Inflammatory macrophage treated with lipopolysaccharide for 1 hour (primary cell): ENCODE results near the gene TRIM66.

Source experiments
- DNase-seq, 2 donors: peaks; one replicate each; pipeline ENCODE4 v3.0.0-alpha.2; 2020 to 2022

The TRIM66 gene

DNA sequence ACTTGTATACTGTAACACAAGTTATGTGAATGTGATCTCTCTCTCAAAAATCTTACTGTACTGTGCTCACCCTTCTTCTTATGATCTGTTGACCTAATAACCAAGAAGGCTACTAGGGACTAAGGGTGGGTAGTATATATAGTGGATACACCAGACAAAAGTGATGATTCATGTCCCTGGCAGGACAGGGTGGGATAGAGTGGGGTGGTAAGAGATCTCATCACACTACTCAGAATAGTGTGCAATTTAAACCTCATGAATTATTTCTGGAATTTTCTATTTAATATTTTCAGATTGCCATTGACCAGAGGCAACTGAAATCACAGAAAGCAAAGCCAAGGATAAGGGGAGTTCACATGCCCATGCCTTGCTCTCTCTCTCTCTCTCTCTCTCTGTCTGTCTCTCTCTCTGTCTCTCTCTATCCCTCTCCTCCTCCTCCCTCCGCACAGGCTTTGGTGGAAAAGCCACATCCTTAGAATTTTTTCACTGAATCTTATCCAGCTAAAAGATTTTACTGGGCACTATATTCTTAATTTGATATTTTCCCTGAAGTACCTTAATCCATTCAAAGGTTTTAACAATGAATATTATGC, 76.4 kb downstream of the TRIM66 start:
- DNase-seq = no peak

- DNase-seq = peak; percentile 77 to 80
Observed at GRCh38 chr11:8604078-8604723, 78.3 kb downstream of the TRIM66 start.

DNA sequence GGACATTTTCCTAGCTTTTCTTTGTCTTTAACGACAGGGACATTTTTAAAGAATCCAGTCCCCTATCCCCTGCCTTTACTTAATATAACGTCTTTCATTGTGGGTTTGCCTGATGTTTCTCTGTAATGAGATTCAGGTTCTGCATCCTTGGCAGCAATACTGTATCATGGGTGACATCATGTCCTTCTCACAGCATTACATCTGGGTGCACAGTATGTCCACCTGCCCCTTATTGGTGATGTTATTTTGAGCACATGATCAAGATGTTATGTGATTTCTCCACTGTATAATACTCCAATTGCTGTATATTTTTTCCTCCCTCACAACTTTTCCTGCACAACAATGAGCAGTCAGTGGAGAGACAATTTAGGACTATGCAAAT, 78.8 kb downstream of the TRIM66 start:
- no peak for DNase-seq

DNA sequence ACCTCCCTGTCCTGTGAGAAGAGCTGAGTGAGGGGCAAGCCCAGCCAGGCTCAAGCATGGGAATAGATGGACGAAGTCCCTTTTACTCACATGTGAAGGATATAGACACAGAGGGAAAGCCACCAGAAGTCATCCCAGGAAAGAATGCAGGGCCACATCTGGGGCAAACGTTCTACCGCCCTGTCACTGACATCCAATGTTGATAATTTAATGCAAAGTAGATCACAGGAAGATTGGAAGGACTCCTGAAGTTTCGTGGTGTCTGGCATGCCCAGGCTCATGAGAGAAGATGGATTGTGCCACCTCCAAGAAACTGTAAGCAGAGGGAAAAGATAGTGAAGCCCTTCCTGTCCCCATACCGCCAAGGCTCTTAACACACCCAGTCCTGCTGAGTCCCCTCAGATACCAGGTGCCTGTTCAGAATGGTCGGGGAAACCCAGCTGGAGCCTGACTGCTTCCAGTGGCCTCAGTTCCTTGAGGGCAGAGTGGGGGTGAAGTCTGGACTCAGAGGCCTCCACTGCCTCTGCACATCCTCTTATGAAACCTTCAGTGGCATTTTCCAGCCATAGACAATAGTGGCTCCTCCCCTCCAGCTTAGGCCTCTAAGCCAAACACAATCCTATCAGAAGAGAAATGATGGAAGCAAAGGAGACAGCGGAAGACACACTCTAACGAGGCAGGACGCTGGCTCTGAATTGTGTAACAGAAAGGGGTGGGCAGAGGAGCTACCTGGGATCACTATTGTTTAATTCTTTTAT, 80.9 kb downstream of the TRIM66 start:
- DNase-seq = no peak

- DNase-seq = peak in 1 of 2 donors; percentile 16
Observed at GRCh38 chr11:8598506-8598905, 84.0 kb downstream of the TRIM66 start.

GRCh38 chr11:8597182-8597581, 85.3 kb downstream of the TRIM66 start:
- peak in 1 of 2 donors; percentile 55 for DNase-seq

- no peak for DNase-seq
Observed at GRCh38 chr11:8596504-8597046, 85.9 kb downstream of the TRIM66 start.

GRCh38 chr11:8593935-8594909, 88.2 kb downstream of the TRIM66 start, which contains the start of gene STK33:
TSS of gene STK33 (minus strand) at chr11:8594228. CDS start at chr11:8474905, 119,323 bp downstream.
- no peak for DNase-seq

- no peak for DNase-seq
Observed at GRCh38 chr11:8593455-8593854, 89.0 kb downstream of the TRIM66 start.

DNA sequence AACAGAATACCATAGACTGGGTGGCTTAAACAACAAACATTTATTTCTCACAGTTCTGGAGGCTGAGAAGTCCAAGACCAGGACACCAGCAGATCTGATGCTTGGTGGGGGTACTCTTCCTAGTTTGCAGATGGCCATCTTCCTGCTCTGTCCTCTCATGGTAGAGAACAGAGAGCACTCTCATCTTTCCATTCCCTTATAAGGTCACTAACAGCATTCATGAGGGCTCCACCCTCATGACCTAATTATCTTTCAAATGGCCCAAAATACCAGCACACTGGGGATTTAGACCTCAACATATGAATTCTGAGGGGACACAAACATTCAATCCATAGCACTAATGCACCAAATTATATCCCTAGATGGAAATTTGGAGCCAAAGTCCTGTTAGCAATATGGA, 94.5 kb downstream of the TRIM66 start:
- no peak for DNase-seq

DNA sequence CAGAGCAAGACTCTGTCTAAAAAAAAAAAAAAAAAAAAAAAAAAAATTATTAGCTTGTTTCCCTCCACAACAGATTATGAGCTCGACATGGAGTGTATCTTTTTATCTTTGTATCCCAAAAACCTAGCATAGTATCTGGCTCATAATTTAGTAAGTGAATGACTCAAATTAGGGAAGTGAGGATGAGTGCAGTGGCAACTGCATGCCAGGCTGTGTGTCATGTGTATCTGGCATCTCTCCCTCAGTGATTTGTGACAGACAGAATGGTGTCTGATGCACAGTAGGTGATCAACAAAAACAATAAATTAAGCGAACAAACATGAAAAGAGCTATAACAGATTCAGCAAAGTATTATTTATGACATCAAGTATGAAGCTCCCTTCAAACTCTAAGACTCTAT, 95.7 kb downstream of the TRIM66 start:
- DNase-seq = peak in 1 of 2 donors; percentile 11

GRCh38 chr11:8586184-8586583, 96.3 kb downstream of the TRIM66 start:
- peak in 1 of 2 donors; percentile 14 for DNase-seq

DNA sequence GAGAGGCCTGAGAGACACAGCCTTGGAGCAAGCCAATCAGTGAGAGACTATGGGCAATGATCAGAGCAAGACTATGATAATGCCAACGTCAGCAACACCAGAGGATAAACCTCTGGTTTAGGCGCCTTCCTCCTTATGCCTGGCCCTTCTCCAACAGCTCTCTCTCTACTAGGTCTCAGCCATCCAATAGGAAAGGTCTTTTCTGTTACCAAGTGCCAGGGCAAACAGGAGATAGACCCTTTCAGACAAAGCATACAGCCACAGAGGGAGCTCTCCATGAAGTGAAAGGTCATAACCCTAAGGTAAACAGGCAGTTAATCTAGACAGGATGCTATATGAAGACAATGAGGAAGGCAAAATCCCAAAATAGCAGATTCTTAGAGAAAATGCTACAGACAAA, 98.0 kb downstream of the TRIM66 start:
- DNase-seq = no peak

GRCh38 chr11:8584082-8584481, 98.4 kb downstream of the TRIM66 start:
- no peak for DNase-seq

GRCh38 chr11:8581300-8581699, 101.2 kb downstream of the TRIM66 start:
- no peak for DNase-seq

DNA sequence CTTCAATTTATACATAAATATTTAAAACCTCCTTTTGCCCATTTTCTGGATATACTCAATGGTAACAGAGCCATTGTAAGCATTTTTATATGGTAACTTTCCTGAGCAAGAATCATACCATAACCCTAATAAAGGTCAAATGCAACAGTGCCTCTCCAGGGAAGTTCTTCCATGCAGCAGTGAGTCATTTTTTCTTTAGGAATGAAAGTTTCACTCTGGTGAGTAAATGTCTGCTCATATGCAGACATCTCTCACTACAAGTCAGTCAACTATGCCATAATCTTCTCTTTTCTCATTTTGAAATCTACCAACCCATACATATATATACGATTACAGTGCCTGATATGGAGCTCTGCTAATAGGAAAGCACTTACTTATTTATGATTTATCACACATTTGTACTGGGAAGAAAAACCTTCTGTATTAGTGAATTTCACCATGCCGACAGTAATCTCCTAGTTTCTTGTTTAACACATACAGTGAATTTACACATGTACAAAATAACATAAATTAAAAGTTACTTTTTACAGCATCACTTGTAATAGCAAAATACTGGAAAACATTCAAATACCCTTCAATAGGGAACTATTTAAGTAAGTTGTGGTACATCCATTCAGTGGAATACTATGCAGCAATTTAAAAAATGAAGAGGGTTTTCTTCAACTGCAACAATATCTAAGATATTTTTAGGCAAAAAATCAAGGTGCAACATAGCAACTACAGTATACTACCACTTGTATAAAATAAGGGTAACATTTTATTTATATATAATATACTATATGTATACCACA, 104.5 kb downstream of the TRIM66 start:
- no peak for DNase-seq

DNA sequence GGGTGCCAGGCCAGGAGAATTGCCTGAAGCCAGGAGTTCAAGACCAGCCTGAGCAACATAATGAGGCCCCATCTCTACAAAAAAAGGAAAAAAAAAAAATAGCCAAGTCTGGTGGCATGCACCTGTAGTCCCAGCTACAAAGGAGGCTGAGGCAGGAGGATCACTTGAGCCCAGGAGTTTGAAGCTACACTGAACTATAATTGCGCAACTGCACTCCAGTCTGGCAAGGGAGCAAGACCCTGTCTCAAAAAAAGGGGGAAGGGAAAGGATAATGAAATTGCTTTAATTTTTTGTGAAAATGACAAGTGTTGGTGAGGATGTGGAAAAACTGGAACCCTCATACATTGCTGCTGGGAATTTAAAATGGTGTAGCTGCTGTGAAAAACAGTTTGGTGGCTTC, 107.7 kb downstream of the TRIM66 start:
- no peak for DNase-seq

DNA sequence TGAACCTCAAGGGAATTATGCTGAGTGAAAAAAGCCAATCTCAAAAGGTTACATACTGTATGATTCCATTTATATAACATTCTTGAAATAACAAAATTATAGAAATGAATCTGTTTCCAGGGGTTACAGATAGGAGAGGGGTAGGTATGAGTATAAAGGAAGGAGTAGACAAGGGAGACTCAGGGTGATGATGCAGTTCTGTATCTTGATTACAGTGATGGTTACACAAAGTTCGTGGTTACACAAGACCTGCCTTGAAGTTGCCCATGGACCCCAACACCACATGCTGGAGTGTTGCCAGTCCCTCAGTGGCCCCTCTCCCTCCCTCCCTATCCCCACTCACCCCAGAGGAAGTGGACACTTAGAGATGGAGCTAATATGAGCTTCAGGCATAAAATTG, 108.7 kb downstream of the TRIM66 start:
- DNase-seq = no peak

GRCh38 chr11:8567602-8568198, 114.8 kb downstream of the TRIM66 start:
- no peak for DNase-seq

DNA sequence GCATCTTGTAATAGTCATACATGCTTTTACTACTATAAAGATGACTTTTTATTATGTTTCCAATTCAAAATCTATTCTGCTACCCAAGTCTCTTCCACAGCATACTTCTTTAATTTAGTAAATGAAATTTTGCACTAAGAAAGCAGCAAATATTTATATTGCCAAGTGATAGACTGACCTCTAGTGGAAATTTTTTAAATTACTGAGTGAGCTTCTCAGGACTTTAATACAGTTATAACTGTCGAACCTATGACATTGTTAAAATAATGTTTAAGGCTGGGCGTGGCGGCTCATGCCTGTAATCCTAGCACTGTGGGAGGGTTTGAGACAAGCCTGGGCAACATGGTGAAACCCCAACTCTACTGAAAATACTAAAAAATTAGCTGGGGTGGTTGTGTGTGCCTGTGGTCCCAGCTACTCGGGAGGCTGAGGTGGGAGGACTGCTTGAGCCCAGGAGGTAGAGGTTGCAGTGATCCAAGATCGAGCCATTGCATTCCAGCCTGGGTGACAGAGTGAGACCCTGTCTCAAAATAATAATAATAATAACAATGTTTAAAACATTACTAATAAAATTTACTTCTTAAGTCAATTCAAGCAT, 115.8 kb downstream of the TRIM66 start:
- peak; percentile 43 to 88 for DNase-seq

DNA sequence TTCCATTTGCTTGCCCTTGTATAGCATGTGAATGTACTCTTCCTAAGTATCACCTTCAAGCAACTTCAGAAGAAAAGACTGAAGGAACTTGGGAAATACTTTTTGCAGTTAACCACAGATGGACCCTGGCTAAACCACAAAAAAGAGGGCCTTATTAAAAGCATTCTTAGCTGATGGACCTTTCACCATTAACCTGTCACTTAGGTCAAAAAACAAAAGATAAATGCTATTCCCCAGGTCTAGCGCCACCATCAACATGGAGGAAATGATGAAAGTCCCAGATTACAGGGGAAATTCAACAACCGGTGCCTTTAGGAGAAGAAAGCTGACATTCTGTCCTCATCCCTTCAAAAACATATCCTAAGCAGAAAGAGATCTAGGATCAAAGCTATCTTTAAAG, 117.9 kb downstream of the TRIM66 start:
- no peak for DNase-seq
